Mesothelial cell of epicardium (in vitro differentiated cells): ENCODE data around the gene TNPO1. TPM values are rescaled to one million over a fixed set of nuclear protein-coding genes. Genes with fewer than 3 reads are reported as not detected.

Experiments
- DNase-seq, 2 experiments: peaks; one replicate each; pipeline ENCODE4 v3.0.0; 2021; ENCODE audit warnings: low spot score in 2 of 2; ENCODE audit not compliant: unreplicated experiment in 2 of 2
- H3K27ac Mint-ChIP-seq: 2 replicates; pipeline ENCODE4 v1.8.0; 2021; ENCODE audit warnings: mixed read lengths
- H3K27me3 Mint-ChIP-seq: 2 replicates; pipeline ENCODE4 v1.8.0; 2021; ENCODE audit warnings: low read depth, mixed read lengths
- H3K36me3 Mint-ChIP-seq: 2 replicates; pipeline ENCODE4 v1.8.0; 2021; ENCODE audit warnings: mixed read lengths
- H3K4me1 Mint-ChIP-seq: 2 replicates; pipeline ENCODE4 v1.8.0; 2021; ENCODE audit warnings: mixed read lengths
- H3K4me3 Mint-ChIP-seq: 2 replicates; pipeline ENCODE4 v1.8.0; 2021; ENCODE audit warnings: mild to moderate bottlenecking, moderate library complexity, mixed read lengths
- H3K9me3 Mint-ChIP-seq: 2 replicates; pipeline ENCODE4 v1.8.0; 2021; ENCODE audit warnings: mixed read lengths
- total RNA-seq: library from RNA; stranded (reverse); gene quantifications from 3 replicates; pipeline ENCODE4 v1.2.1, GENCODE V29; 2021
- TF ChIP-seq, protein P1 (sequence below): fragments of 200-600 bp; sonication (generic); IDR thresholded peaks from one replicate; pipeline ENCODE4 v1.5.0; 2021; ENCODE audit warnings: antibody characterized with exemption; ENCODE audit not compliant: unreplicated experiment

TNPO1 gene
- total RNA-seq, 1 donor from 2014 or later = 127 TPM

DNA sequence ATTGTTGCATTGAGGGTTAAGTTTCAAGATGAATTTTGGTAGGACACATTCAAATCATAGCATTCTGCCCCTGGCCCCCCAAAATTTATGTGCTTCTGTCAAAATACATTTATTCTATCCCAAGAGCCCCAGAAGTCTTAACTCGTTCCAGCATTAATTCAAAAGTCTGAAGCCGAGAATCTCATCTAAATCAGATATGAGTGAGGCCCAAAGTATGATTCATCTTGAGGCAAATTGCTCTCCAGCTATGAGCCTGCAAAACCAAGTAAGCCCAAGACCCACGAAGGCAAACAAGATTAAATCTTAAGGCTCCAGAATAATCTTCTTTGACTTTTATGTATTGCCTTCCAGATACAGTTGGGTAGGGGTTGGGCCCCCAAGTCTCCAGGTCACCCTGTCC is 19.2 kb downstream of the TNPO1 start:
- Mint-ChIP-seq H3K4me3 (no peak overlapping the region), H3K27me3 (no peaks in the 10 kb centered on the region), H3K27ac (no peak overlapping the region), H3K9me3 (peaks cover 2% of the 10 kb centered on the region), H3K36me3 (no peaks in the 10 kb centered on the region), H3K4me1 (peaks cover 19% of the 10 kb centered on the region)
- TF ChIP-seq, protein P1, sequence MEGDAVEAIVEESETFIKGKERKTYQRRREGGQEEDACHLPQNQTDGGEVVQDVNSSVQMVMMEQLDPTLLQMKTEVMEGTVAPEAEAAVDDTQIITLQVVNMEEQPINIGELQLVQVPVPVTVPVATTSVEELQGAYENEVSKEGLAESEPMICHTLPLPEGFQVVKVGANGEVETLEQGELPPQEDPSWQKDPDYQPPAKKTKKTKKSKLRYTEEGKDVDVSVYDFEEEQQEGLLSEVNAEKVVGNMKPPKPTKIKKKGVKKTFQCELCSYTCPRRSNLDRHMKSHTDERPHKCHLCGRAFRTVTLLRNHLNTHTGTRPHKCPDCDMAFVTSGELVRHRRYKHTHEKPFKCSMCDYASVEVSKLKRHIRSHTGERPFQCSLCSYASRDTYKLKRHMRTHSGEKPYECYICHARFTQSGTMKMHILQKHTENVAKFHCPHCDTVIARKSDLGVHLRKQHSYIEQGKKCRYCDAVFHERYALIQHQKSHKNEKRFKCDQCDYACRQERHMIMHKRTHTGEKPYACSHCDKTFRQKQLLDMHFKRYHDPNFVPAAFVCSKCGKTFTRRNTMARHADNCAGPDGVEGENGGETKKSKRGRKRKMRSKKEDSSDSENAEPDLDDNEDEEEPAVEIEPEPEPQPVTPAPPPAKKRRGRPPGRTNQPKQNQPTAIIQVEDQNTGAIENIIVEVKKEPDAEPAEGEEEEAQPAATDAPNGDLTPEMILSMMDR = no peak
- no peak for DNase-seq

DNA sequence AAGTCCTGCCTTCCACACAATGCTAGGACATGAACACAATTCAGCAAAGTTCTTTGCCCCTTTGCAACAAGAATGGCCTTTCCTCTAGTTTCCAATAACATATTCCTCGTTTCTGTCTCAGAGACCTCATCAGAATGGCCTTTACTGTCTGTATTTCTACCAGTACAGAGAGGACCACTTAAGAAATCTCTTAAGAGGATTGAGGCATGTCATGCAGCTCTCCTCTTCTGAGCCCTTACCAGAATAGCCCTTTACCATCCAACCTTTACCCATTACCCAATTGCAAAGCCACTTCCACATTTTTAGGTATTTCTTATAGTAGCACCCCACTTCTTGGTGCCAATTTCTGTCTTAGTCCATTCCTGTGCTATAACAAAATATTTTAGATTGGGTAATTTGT is 20.3 kb downstream of the TNPO1 start:
- no peaks in the 10 kb centered on the region for H3K27me3 Mint-ChIP-seq
- H3K36me3 Mint-ChIP-seq = no peaks in the 10 kb centered on the region
- no peak overlapping the region for H3K4me3 Mint-ChIP-seq
- no peak for DNase-seq
- no peak overlapping the region for H3K27ac Mint-ChIP-seq
- H3K4me1 Mint-ChIP-seq = peaks cover 23% of the 10 kb centered on the region
- H3K9me3 Mint-ChIP-seq = peaks cover 2% of the 10 kb centered on the region
- TF ChIP-seq, protein P1 = no peak

GRCh38 chr5:72837524-72838096 is 21.1 kb downstream of the TNPO1 start:
- H3K27me3 Mint-ChIP-seq = no peaks in the 10 kb centered on the region
- peaks cover 29% of the 10 kb centered on the region for H3K4me1 Mint-ChIP-seq
- H3K36me3 Mint-ChIP-seq = no peaks in the 10 kb centered on the region
- H3K9me3 Mint-ChIP-seq = peaks cover 2% of the 10 kb centered on the region
- DNase-seq = no peak
- TF ChIP-seq, protein P1 = no peak
- no peak overlapping the region for H3K4me3 Mint-ChIP-seq
- H3K27ac Mint-ChIP-seq = no peak overlapping the region

- DNase-seq = no peak
- TF ChIP-seq, protein P1 = no peak
- Mint-ChIP-seq H3K27me3 (no peaks in the 10 kb centered on the region), H3K36me3 (no peaks in the 10 kb centered on the region), H3K27ac (no peak overlapping the region), H3K4me3 (no peak overlapping the region), H3K4me1 (peaks cover 38% of the 10 kb centered on the region), H3K9me3 (peaks cover 2% of the 10 kb centered on the region)
Observed at GRCh38 chr5:72840041-72840440, 23.6 kb downstream of the TNPO1 start.

DNA sequence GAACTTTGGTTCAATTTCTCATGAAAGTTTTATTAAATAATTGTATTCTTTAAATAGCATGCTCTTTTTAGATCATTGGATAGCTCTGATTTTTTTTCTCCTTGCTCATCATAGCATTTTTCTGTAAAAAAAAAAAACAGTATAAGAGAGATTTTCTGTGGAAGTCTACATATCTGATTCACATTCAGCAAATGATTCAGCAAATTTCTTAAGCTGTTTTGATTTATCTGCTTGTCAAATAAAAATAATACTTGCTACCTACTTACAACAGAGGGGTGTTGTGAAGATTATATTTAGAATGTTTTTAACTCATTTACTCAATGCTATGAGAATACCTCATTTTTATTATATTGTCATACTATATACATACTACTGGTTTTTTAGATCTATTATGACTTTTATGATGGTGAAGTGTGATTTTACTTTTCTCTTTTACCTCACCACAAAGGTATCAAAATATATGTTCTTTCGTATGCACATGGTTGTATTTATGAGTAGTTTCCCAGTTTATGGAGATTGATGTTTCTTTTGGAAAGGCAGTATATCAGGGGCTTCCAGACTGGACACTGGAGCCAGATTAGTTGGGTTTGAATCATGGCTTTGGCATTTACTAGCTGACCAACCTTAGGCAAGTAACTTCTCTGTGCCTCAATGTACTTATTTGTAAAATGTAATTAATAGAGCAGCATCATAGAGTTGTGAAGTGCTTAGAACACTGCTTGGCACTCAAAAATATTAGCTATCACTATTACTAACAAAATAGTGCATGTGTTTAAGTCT is 25.5 kb downstream of the TNPO1 start:
- TF ChIP-seq, protein P1 = no peak
- peaks cover 38% of the 10 kb centered on the region for H3K4me1 Mint-ChIP-seq
- no peak overlapping the region for H3K27ac Mint-ChIP-seq
- H3K36me3 Mint-ChIP-seq = no peaks in the 10 kb centered on the region
- no peak for DNase-seq
- H3K27me3 Mint-ChIP-seq = no peaks in the 10 kb centered on the region
- H3K4me3 Mint-ChIP-seq = no peak overlapping the region
- H3K9me3 Mint-ChIP-seq = peaks cover 2% of the 10 kb centered on the region
